Endothelial cell of umbilical vein (primary cell): ENCODE measurements around the gene GRK5. TPM values are rescaled to one million over a fixed set of nuclear protein-coding genes. Genes with fewer than 3 reads are reported as not detected.

Experiments used
- BruUV-seq: library from RNA; stranded (reverse); fragments of 400-500 nt; replicated peaks from 2 replicates; lab custom pipeline; 2021; lab: Mats Ljungman, UMichigan
- CTCF ChIA-PET: fragments of 300-600, 350-600 bp; sonication (Branson Sonifier 250); formaldehyde crosslinking; loops from one replicate; lab custom pipeline; 2021; ENCODE audit warnings: antibody characterized with exemption, inconsistent platforms; lab: Charles Lee
- POLR2A ChIA-PET: fragments of 300-600, 350-600 bp; sonication (Branson Sonifier 250); formaldehyde crosslinking; loops from one replicate; lab custom pipeline; 2021; ENCODE audit warnings: antibody characterized with exemption, inconsistent platforms; lab: Charles Lee
- DNase-seq: peaks from one replicate; pipeline ENCODE4 v3.0.0-alpha.2; 2011; ENCODE audit warnings: low read depth, low spot score
- FAIRE-seq: peaks from 2 replicates; lab custom pipeline; 2011; peaks lifted over from hg19 to GRCh38; lab: Jason Lieb, UNC
- H2AFZ ChIP-seq: 2 replicates; pipeline ENCODE4 v1.6.0; 2012; ENCODE audit warnings: low read depth, low read length, control low read depth, inconsistent platforms
- H3K27ac ChIP-seq: 2 replicates; pipeline ENCODE4 v1.5.1; 2011; ENCODE audit warnings: low read depth, mild to moderate bottlenecking, control low read depth, low read length, moderate library complexity; ENCODE audit not compliant: insufficient read depth
- H3K27me3 ChIP-seq, 2 experiments: 2 replicates each; pipeline versions ENCODE4 v1.6.0 to v1.6.1; 2011; ENCODE audit warnings: low read length in 2 of 2, mixed read lengths in 1 of 2; ENCODE audit not compliant: control insufficient read depth in 2 of 2, insufficient read depth in 2 of 2
- H3K36me3 ChIP-seq, 2 experiments: 2 replicates in 1 of 2; 3 replicates in 1 of 2; pipeline ENCODE4 v1.5.1; 2011; ENCODE audit warnings: low read length in 2 of 2, mild to moderate bottlenecking in 1 of 2, moderate library complexity in 1 of 2; ENCODE audit not compliant: control insufficient read depth in 2 of 2, insufficient read depth in 2 of 2; ENCODE audit errors: extremely low read depth in 1 of 2
- H3K4me1 ChIP-seq: 3 replicates; pipeline ENCODE4 v1.5.1; 2011; ENCODE audit warnings: mild to moderate bottlenecking, low read length; ENCODE audit not compliant: control insufficient read depth, insufficient read depth; ENCODE audit errors: extremely low read depth
- H3K4me2 ChIP-seq: 2 replicates; pipeline ENCODE4 v1.6.1; 2011; ENCODE audit warnings: low read length, control low read depth, mixed read lengths; ENCODE audit not compliant: insufficient read depth
- H3K4me3 ChIP-seq, 3 experiments: fragments of 200-600 bp in 1 of 3; sonication (generic), shearing (Covaris generic) in 1 of 3; replicated peaks in 1 of 3; 2 replicates each; pipeline ENCODE4 v1.5.1; 2011 to 2016; ENCODE audit warnings: control low read depth in 3 of 3, low read length in 3 of 3, mild to moderate bottlenecking in 2 of 3, inconsistent platforms in 1 of 3, low read depth in 1 of 3, moderate library complexity in 1 of 3; ENCODE audit not compliant: insufficient read depth in 1 of 3
- H3K79me2 ChIP-seq: 2 replicates; pipeline ENCODE4 v1.6.0; 2012; ENCODE audit warnings: low read length, inconsistent platforms; ENCODE audit not compliant: control insufficient read depth, insufficient read depth
- H3K9ac ChIP-seq: replicated peaks from 2 replicates; pipeline ENCODE3; 2011; ENCODE audit warnings: low read length, control low read depth; ENCODE audit not compliant: insufficient read depth; ENCODE audit errors: extremely low read depth
- H3K9me1 ChIP-seq: replicated peaks from 3 replicates; pipeline ENCODE4 v1.6.0; 2011; ENCODE audit warnings: mild to moderate bottlenecking, low read length; ENCODE audit not compliant: control insufficient read depth, insufficient read depth; ENCODE audit errors: extremely low read depth
- H3K9me3 ChIP-seq: replicated peaks from 2 replicates; pipeline ENCODE4 v1.5.1; 2012; ENCODE audit warnings: low read length, inconsistent platforms; ENCODE audit not compliant: control insufficient read depth, insufficient read depth
- H4K20me1 ChIP-seq: replicated peaks from 2 replicates; pipeline ENCODE3; 2011; ENCODE audit warnings: mild to moderate bottlenecking, low read length; ENCODE audit not compliant: control insufficient read depth, insufficient read depth; ENCODE audit errors: extremely low read depth
- CTCF ChIP-seq, 2 donors: IDR thresholded peaks; 1 replicate in 1 of 2; 2 replicates in 1 of 2; pipeline ENCODE4 v1.5.1; 2011; ENCODE audit warnings: low read length in 2 of 2, mild to moderate bottlenecking in 2 of 2, moderate library complexity in 2 of 2, control low read depth in 1 of 2, inconsistent platforms in 1 of 2, low read depth in 1 of 2; ENCODE audit not compliant: insufficient read depth in 1 of 2; ENCODE audit errors: extremely low read depth in 1 of 2
- EZH2 ChIP-seq: IDR thresholded peaks from 2 replicates; pipeline ENCODE4 v1.6.1; 2012; ENCODE audit warnings: borderline replicate concordance, low read depth, mild to moderate bottlenecking, moderate library complexity, low read length, inconsistent platforms; ENCODE audit not compliant: severe bottlenecking
- FOS ChIP-seq: IDR thresholded peaks from 2 replicates; pipeline ENCODE4 v1.6.1; 2011; ENCODE audit warnings: mild to moderate bottlenecking, low read length, moderate library complexity, borderline replicate concordance; ENCODE audit not compliant: insufficient read depth
- GATA2 ChIP-seq: IDR thresholded peaks from 2 replicates; pipeline ENCODE4 v1.7.0; 2011; ENCODE audit warnings: low read depth, mild to moderate bottlenecking, moderate library complexity, mixed read lengths, low read length; ENCODE audit not compliant: insufficient read length, insufficient read depth
- JUN ChIP-seq: IDR thresholded peaks from 2 replicates; pipeline ENCODE4 v1.6.1; 2011; ENCODE audit warnings: borderline replicate concordance, low read depth; ENCODE audit not compliant: insufficient read length, insufficient read depth
- MAX ChIP-seq: IDR thresholded peaks from 2 replicates; pipeline ENCODE4 v1.6.1; 2011; ENCODE audit not compliant: insufficient read depth, insufficient read length
- MYC ChIP-seq: IDR thresholded peaks from one replicate; pipeline ENCODE4 v1.6.1; 2011; ENCODE audit warnings: mild to moderate bottlenecking, low read depth, low read length
- POLR2A ChIP-seq: IDR thresholded peaks from 2 replicates; pipeline ENCODE4 v1.6.1; 2012; ENCODE audit warnings: low read depth, mild to moderate bottlenecking, control low read depth, low read length
- POLR2AphosphoS5 ChIP-seq: IDR thresholded peaks from 2 replicates; pipeline ENCODE4 v1.6.1; 2012; ENCODE audit warnings: low read depth, mild to moderate bottlenecking, control low read depth, low read length, moderate library complexity; ENCODE audit not compliant: insufficient read depth
- dilution Hi-C: fragments of 300-500 bp; cut with MboI; formaldehyde crosslinking; loops from one replicate; pipeline ENCODE4 v1.15.0; 2019; ENCODE audit warnings: low sequenced_read_pairs; ENCODE audit not compliant: extremely low pct_ligation_motif_present
- intact Hi-C: fragments of 100-400 bp; cut with micrococcal nuclease; formaldehyde crosslinking; loops from one replicate; pipeline ENCODE4 v1.10.0; 2022
- polyA plus RNA-seq, 4 experiments: library from polyadenylated mRNA; depleted of rRNA in 3 of 4; stranded (reverse) in 3 of 4; unstranded in 1 of 4; fragments of >200 nt; gene quantifications; 2 replicates each; pipeline versions ENCODE4 v1.2.1 to v1.2.3, GENCODE V29; 2011 to 2012; ENCODE audit warnings: missing spikeins in 1 of 4
- total RNA-seq: library from RNA; stranded (reverse); gene quantifications from 2 replicates; pipeline ENCODE4 v1.2.3, GENCODE V29; 2021

Gene GRK5
- total and polyA plus RNA-seq, 2 donors (not counting 3 experiments of a cell fraction or from before 2014, with no cell fraction given): 13.1 to 29.5 TPM

- DNase-seq (no peak), FAIRE-seq (no peak)
- H3K4me2 ChIP-seq: no peak overlapping the region
- dilution Hi-C loops (no loop called here), intact Hi-C loops (no loop called here)
- H3K9me3 ChIP-seq: no peaks in the 10 kb centered on the region
- ChIA-PET CTCF (interaction anchor here (0.6 to 2.0 kb wide), 4 partner anchors 38 to 541 kb away, joined by 3 to 8 read pairs (median 5); no protein-coding TSS in a partner anchor), POLR2A (no interaction called here)
- no TSS peak for BruUV-seq
- H4K20me1 ChIP-seq: no peaks in the 10 kb centered on the region
- no peaks in the 10 kb centered on the region for H3K9me1 ChIP-seq
- no peak overlapping the region for H2AFZ ChIP-seq
- H3K4me3 ChIP-seq: no peak overlapping the region
- no peaks in the 10 kb centered on the region for H3K27me3 ChIP-seq
- H3K9ac ChIP-seq: no peak overlapping the region
- H3K27ac ChIP-seq: no peak overlapping the region
- H3K36me3 ChIP-seq: peaks cover 0 to 10% of the 10 kb centered on the region in 2 experiments
- no peaks in the 10 kb centered on the region for H3K79me2 ChIP-seq
- no peaks in the 10 kb centered on the region for H3K4me1 ChIP-seq
- TF ChIP-seq POLR2A (no peak), POLR2AphosphoS5 (no peak), MAX (no peak), JUN (no peak), CTCF (IDR thresholded peaks at IDR 0.05; ENCODE audit: extremely low read depth in 1 of 2, insufficient read depth in 1 of 2, low read depth in 1 of 2, low read length in 2 of 2) (no peak), MYC (no peak), FOS (no peak), GATA2 (no peak), EZH2 (no peak)
Observed at GRCh38 chr10:119451300-119451896, 244.0 kb downstream of the GRK5 start.
